SK-N-SH treated with all-trans-retinoic acid at 6 μM for 48 hours (cell line): ENCODE data around the gene FRAT2.

ENCODE experiments used
- ATAC-seq: fragments of 200-7000 bp; cut with Tn5 transposase; 3 replicates; pipeline ENCODE4 v1.9.1; 2020; ENCODE audit warnings: mild to moderate bottlenecking, moderate library complexity
- ARNTL ChIP-seq: fragments of 450-650 bp; formaldehyde crosslinking; IDR thresholded peaks from 2 replicates; pipeline ENCODE4 v1.5.0; 2020; ENCODE audit warnings: low read depth, mild to moderate bottlenecking, moderate library complexity, borderline replicate concordance
- CSDC2 ChIP-seq: fragments of 250-450 bp; sonication (Bioruptor Pico); IDR thresholded peaks from 2 replicates; pipeline ENCODE4 v1.5.0; 2020; ENCODE audit warnings: mild to moderate bottlenecking, moderate library complexity
- ESRRG ChIP-seq: fragments of 250-450 bp; sonication (Bioruptor Pico); IDR thresholded peaks from 2 replicates; pipeline ENCODE4 v1.6.1; 2021; ENCODE audit warnings: mild to moderate bottlenecking
- GLIS3 ChIP-seq: fragments of 250-450 bp; sonication (Bioruptor Pico); IDR thresholded peaks from 2 replicates; pipeline ENCODE4 v1.5.0; 2020; ENCODE audit warnings: mild to moderate bottlenecking, moderate library complexity
- ISL1 ChIP-seq: fragments of 250-450 bp; sonication (Bioruptor Pico); IDR thresholded peaks from 2 replicates; pipeline ENCODE4 v2.1.2; 2022; ENCODE audit warnings: mild to moderate bottlenecking, moderate library complexity
- PATZ1 ChIP-seq: fragments of 250-450 bp; sonication (Bioruptor Pico); IDR thresholded peaks from 2 replicates; pipeline ENCODE4 v1.8.0; 2020; ENCODE audit warnings: mild to moderate bottlenecking, moderate library complexity, borderline replicate concordance
- POU6F1 ChIP-seq: fragments of 250-450 bp; sonication (Bioruptor Pico); IDR thresholded peaks from 2 replicates; pipeline ENCODE4 v1.8.0; 2021; ENCODE audit warnings: low read depth, mild to moderate bottlenecking, moderate library complexity, borderline replicate concordance
- PPARA ChIP-seq: fragments of 250-450 bp; sonication (Bioruptor Pico); IDR thresholded peaks from 2 replicates; pipeline ENCODE4 v1.5.0; 2020; ENCODE audit warnings: mild to moderate bottlenecking, borderline replicate concordance
- RARB ChIP-seq: fragments of 250-450 bp; sonication (Bioruptor Pico); IDR thresholded peaks from 2 replicates; pipeline ENCODE4 v1.8.0; 2021; ENCODE audit warnings: mild to moderate bottlenecking, moderate library complexity
- SNAI2 ChIP-seq: fragments of 250-450 bp; sonication (Bioruptor Pico); IDR thresholded peaks from 2 replicates; pipeline ENCODE4 v1.5.0; 2020; ENCODE audit warnings: mild to moderate bottlenecking, moderate library complexity
- TCF4 ChIP-seq: fragments of 250-450 bp; sonication (Bioruptor Pico); IDR thresholded peaks from 2 replicates; pipeline ENCODE4 v1.8.0; 2021; ENCODE audit warnings: mild to moderate bottlenecking, moderate library complexity, borderline replicate concordance
- TSHZ2 ChIP-seq: fragments of 250-450 bp; sonication (Bioruptor Pico); IDR thresholded peaks from 2 replicates; pipeline ENCODE4 v1.5.0; 2020; ENCODE audit warnings: mild to moderate bottlenecking, moderate library complexity
- ZC3H10 ChIP-seq: fragments of 250-450 bp; sonication (Bioruptor Pico); IDR thresholded peaks from 2 replicates; pipeline ENCODE4 v1.5.1; 2021; ENCODE audit warnings: mild to moderate bottlenecking, moderate library complexity
- ZFP3 ChIP-seq: fragments of 250-450 bp; sonication (Bioruptor Pico); IDR thresholded peaks from 2 replicates; pipeline ENCODE4 v1.5.0; 2020; ENCODE audit warnings: mild to moderate bottlenecking, moderate library complexity
- ZFP30 ChIP-seq: fragments of 450-650 bp; formaldehyde crosslinking; IDR thresholded peaks from 2 replicates; pipeline ENCODE4 v1.5.0; 2022; ENCODE audit warnings: mild to moderate bottlenecking, moderate library complexity
- ZNF565 ChIP-seq: fragments of 450-650 bp; formaldehyde crosslinking; conservative IDR thresholded peaks from 2 replicates; pipeline ENCODE4 v1.5.0; 2020; ENCODE audit warnings: low read depth, mild to moderate bottlenecking, moderate library complexity
- ZNF70 ChIP-seq: fragments of 450-650 bp; formaldehyde crosslinking; IDR thresholded peaks from 2 replicates; pipeline ENCODE4 v1.5.0; 2020; ENCODE audit warnings: mild to moderate bottlenecking, moderate library complexity
- ZNF8 ChIP-seq: fragments of 450-650 bp; formaldehyde crosslinking; IDR thresholded peaks from 2 replicates; pipeline ENCODE4 v1.5.0; 2020; ENCODE audit warnings: mild to moderate bottlenecking, moderate library complexity
- TF ChIP-seq, protein P1 (sequence below): fragments of 250-450 bp; sonication (Bioruptor Pico); IDR thresholded peaks from 2 replicates; pipeline ENCODE4 v1.5.1; 2020; ENCODE audit warnings: low read depth, mild to moderate bottlenecking, moderate library complexity

Gene FRAT2

DNA sequence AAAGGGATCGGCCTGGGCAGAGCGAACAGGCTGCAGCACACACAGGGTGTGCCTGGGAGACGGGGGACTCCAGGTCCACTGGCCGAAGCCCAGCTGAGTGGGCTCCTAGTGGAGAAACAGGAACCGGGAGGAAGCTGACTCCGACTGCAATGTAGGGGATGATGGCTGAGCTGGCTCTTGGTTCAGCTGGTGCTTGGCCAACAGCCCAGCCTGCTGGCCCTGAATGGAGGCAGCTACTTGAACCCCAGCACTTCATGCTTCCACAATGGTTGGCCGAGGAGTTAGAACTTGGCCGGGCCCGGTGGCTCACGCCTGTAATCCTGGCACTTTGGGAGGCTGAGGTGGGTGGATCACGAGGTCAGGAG, 27.0 kb upstream of the FRAT2 start (continued):
- TF ChIP-seq ESRRG (CRISPR knock-in tag): no peak

DNA sequence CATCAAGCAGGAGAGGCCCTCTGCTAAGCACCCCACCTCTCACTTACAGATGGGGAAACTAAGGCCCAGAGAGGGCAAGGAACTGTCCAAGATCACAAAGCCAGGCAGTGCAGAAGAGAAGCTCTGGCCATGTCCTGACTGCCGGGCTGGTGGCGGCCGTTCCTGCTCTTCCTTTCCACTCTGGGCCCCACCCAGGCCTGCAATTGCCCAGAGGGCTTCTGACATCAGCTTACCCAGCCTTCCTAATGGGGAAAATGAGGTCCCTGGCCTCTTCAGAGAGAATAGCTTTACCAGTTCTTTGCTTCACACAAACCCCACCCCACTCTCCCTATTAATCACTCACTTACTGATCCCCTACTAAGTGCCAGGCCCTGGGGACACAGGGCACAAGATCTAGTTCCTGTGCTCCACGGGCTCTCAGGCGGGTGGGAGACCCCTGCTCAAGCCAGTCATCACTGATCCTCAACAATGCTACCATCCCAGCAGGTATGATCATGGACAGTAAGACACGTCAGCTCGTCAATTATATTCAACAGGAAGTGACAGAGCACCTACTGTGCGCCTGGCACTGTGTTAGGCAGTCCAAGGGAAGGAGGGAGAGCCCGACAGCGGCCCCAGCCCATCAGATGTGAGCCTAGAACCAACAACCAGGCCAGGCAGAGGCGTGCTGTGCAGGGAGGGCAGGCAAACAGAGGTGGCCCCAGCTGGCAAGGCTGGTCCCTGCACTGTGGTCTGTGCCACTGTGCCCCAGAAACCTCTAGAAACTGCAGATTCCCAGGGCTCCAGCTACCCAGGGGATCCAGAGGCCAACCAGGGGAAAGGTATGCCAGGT, 26.4 kb upstream of the FRAT2 start:
- no peak for TF ChIP-seq CSDC2 (CRISPR knock-in tag)
- no peak for TF ChIP-seq ZNF70 (CRISPR knock-in tag)
- no peak for TF ChIP-seq ZNF8 (CRISPR knock-in tag)
- TF ChIP-seq ZNF565: no peak
- TF ChIP-seq, protein P1, sequence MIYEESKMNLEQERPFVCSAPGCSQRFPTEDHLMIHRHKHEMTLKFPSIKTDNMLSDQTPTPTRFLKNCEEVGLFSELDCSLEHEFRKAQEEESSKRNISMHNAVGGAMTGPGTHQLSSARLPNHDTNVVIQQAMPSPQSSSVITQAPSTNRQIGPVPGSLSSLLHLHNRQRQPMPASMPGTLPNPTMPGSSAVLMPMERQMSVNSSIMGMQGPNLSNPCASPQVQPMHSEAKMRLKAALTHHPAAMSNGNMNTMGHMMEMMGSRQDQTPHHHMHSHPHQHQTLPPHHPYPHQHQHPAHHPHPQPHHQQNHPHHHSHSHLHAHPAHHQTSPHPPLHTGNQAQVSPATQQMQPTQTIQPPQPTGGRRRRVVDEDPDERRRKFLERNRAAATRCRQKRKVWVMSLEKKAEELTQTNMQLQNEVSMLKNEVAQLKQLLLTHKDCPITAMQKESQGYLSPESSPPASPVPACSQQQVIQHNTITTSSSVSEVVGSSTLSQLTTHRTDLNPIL: no peak
- no peak for TF ChIP-seq POU6F1 (CRISPR knock-in tag)
- TF ChIP-seq SNAI2 (CRISPR knock-in tag): no peak
- TF ChIP-seq GLIS3: no peak
- TF ChIP-seq TCF4 (CRISPR knock-in tag): no peak
- no peak for ATAC-seq

GRCh38 chr10:97358781-97359180, 24.3 kb upstream of the FRAT2 start:
- ATAC-seq: no peak
- TF ChIP-seq ZNF565: no peak
- TF ChIP-seq ZFP30 (CRISPR knock-in tag): no peak
- TF ChIP-seq PATZ1 (CRISPR knock-in tag): no peak
- TF ChIP-seq ZC3H10 (CRISPR knock-in tag): no peak
- no peak for TF ChIP-seq TCF4 (CRISPR knock-in tag)
- no peak for TF ChIP-seq RARB (CRISPR knock-in tag)
- no peak for TF ChIP-seq TSHZ2 (CRISPR knock-in tag)
- TF ChIP-seq ISL1 (CRISPR knock-in tag): no peak
- TF ChIP-seq ZFP3: no peak
- no peak for TF ChIP-seq ESRRG (CRISPR knock-in tag)
- TF ChIP-seq, protein P1: no peak
- no peak for TF ChIP-seq PPARA
- no peak for TF ChIP-seq ZNF8 (CRISPR knock-in tag)
- no peak for TF ChIP-seq POU6F1 (CRISPR knock-in tag)
- no peak for TF ChIP-seq CSDC2 (CRISPR knock-in tag)
- TF ChIP-seq SNAI2 (CRISPR knock-in tag): no peak
- TF ChIP-seq ARNTL (CRISPR knock-in tag): no peak
- no peak for TF ChIP-seq GLIS3
